WTC11 (cell line): ENCODE results near the gene CATSPERB. TPM values are rescaled to one million over a fixed set of nuclear protein-coding genes. Genes with fewer than 3 reads are reported as not detected.
A peak's percentile ranks its signal among the peaks of the same experiment; 100 is the strongest.

Source experiments
- ATAC-seq: fragments of 200-7000 bp; cut with Tn5 transposase; 2 replicates; pipeline ENCODE4 v1.10.0; 2021; ENCODE audit warnings: mild to moderate bottlenecking, moderate library complexity
- CTCF ChIA-PET: fragments of 300-600 bp; sonication (Branson Sonifier 250); formaldehyde crosslinking; loops from one replicate; lab custom pipeline; 2021; ENCODE audit warnings: antibody characterized with exemption; lab: Charles Lee
- POLR2A ChIA-PET: fragments of 350-600 bp; sonication (Branson Sonifier 250); formaldehyde crosslinking; loops from one replicate; lab custom pipeline; 2021; ENCODE audit warnings: antibody characterized with exemption; lab: Charles Lee
- DNase-seq: peaks from one replicate; pipeline ENCODE4 v3.0.0; 2021; ENCODE audit warnings: low spot score
- H3K27ac Mint-ChIP-seq: 2 replicates; pipeline ENCODE4 v1.8.0; 2021; ENCODE audit warnings: mixed read lengths
- H3K27me3 Mint-ChIP-seq: 2 replicates; pipeline ENCODE4 v1.8.0; 2021; ENCODE audit warnings: low read depth, mild to moderate bottlenecking, moderate library complexity, mixed read lengths
- H3K36me3 Mint-ChIP-seq: 2 replicates; pipeline ENCODE4 v1.8.0; 2021; ENCODE audit warnings: mixed read lengths
- H3K4me1 Mint-ChIP-seq: 2 replicates; pipeline ENCODE4 v1.8.0; 2022; ENCODE audit warnings: mixed read lengths
- H3K4me3 Mint-ChIP-seq: 2 replicates; pipeline ENCODE4 v1.8.0; 2021; ENCODE audit warnings: mild to moderate bottlenecking, moderate library complexity, mixed read lengths
- H3K9me3 Mint-ChIP-seq: 2 replicates; pipeline ENCODE4 v1.8.0; 2021; ENCODE audit warnings: mixed read lengths
- ATF2 ChIP-seq: sonication (generic); formaldehyde crosslinking; IDR thresholded peaks from 2 replicates; pipeline ENCODE4 v1.8.1; 2022; ENCODE audit warnings: low read depth, missing genetic modification reagents, borderline replicate concordance
- ATF3 ChIP-seq: sonication (generic); formaldehyde crosslinking; conservative IDR thresholded peaks from 2 replicates; pipeline ENCODE4 v1.8.1; 2022; ENCODE audit warnings: mild to moderate bottlenecking, missing genetic modification reagents
- E2F4 ChIP-seq: sonication (generic); formaldehyde crosslinking; IDR thresholded peaks from 2 replicates; pipeline ENCODE4 v1.8.1; 2022; ENCODE audit warnings: low read depth, mild to moderate bottlenecking, moderate library complexity, missing genetic modification reagents, borderline replicate concordance
- ELF4 ChIP-seq: sonication (generic); formaldehyde crosslinking; IDR thresholded peaks from 2 replicates; pipeline ENCODE4 v1.8.1; 2022; ENCODE audit warnings: low read depth, mild to moderate bottlenecking, moderate library complexity, missing genetic modification reagents
- ERG ChIP-seq: fragments of 250-450 bp; sonication (Bioruptor Pico); IDR thresholded peaks from 2 replicates; pipeline ENCODE4 v1.8.0; 2021; ENCODE audit warnings: mild to moderate bottlenecking
- FOXK1 ChIP-seq: sonication (generic); formaldehyde crosslinking; IDR thresholded peaks from 2 replicates; pipeline ENCODE4 v1.8.0; 2022; ENCODE audit warnings: mild to moderate bottlenecking, moderate library complexity, missing genetic modification reagents
- GRHL2 ChIP-seq: fragments of 250-450 bp; sonication (Bioruptor Pico); IDR thresholded peaks from 2 replicates; pipeline ENCODE4 v1.8.0; 2022; ENCODE audit warnings: mild to moderate bottlenecking, moderate library complexity; ENCODE audit not compliant: insufficient replicate concordance, severe bottlenecking
- JAZF1 ChIP-seq: fragments of 250-450 bp; sonication (Bioruptor Pico); IDR thresholded peaks from 2 replicates; pipeline ENCODE4 v1.9.0; 2021; ENCODE audit warnings: moderate library complexity, mild to moderate bottlenecking, inconsistent platforms
- MYBL2 ChIP-seq: sonication (generic); formaldehyde crosslinking; IDR thresholded peaks from 2 replicates; pipeline ENCODE4 v1.8.1; 2023; ENCODE audit warnings: mild to moderate bottlenecking, moderate library complexity, missing genetic modification reagents
- NR3C1 ChIP-seq: sonication (generic); formaldehyde crosslinking; conservative IDR thresholded peaks from 2 replicates; pipeline ENCODE4 v1.8.1; 2023; ENCODE audit warnings: low read depth, mild to moderate bottlenecking, missing genetic modification reagents
- STAT6 ChIP-seq: sonication (generic); formaldehyde crosslinking; conservative IDR thresholded peaks from 2 replicates; pipeline ENCODE4 v1.8.1; 2023; ENCODE audit warnings: mild to moderate bottlenecking, low read depth, missing genetic modification reagents, moderate library complexity
- TEAD1 ChIP-seq: sonication (generic); formaldehyde crosslinking; IDR thresholded peaks from 2 replicates; pipeline ENCODE4 v1.8.0; 2022; ENCODE audit warnings: mild to moderate bottlenecking, missing genetic modification reagents
- TEAD4 ChIP-seq: sonication (generic); formaldehyde crosslinking; IDR thresholded peaks from 2 replicates; pipeline ENCODE4 v1.8.0; 2022; ENCODE audit warnings: mild to moderate bottlenecking, missing genetic modification reagents
- USF2 ChIP-seq: sonication (generic); formaldehyde crosslinking; IDR thresholded peaks from 2 replicates; pipeline ENCODE4 v1.8.1; 2023; ENCODE audit warnings: mild to moderate bottlenecking, missing genetic modification reagents, moderate library complexity
- ZMAT4 ChIP-seq: fragments of 250-450 bp; sonication (Bioruptor Pico); IDR thresholded peaks from 2 replicates; pipeline ENCODE4 v1.9.0; 2021; ENCODE audit warnings: mild to moderate bottlenecking
- ZNF121 ChIP-seq: sonication (generic); formaldehyde crosslinking; IDR thresholded peaks from 2 replicates; pipeline ENCODE4 v1.8.0; 2023; ENCODE audit warnings: missing genetic modification reagents
- ZNF281 ChIP-seq: sonication (generic); formaldehyde crosslinking; IDR thresholded peaks from 2 replicates; pipeline ENCODE4 v1.8.0; 2023; ENCODE audit warnings: mild to moderate bottlenecking, missing genetic modification reagents
- ZNF396 ChIP-seq: fragments of 250-450 bp; sonication (Bioruptor Pico); IDR thresholded peaks from 2 replicates; pipeline ENCODE4 v1.8.0; 2021; ENCODE audit warnings: mild to moderate bottlenecking, moderate library complexity, borderline replicate concordance
- ZNF425 ChIP-seq: fragments of 250-450 bp; sonication (Bioruptor Pico); conservative IDR thresholded peaks from 2 replicates; pipeline ENCODE4 v1.9.0; 2021; ENCODE audit warnings: mild to moderate bottlenecking
- total RNA-seq: library from RNA; stranded (reverse); gene quantifications from 3 replicates; pipeline ENCODE4 v1.2.3, GENCODE V29; 2021

The CATSPERB gene
- total RNA-seq, 1 experiment from 2014 or later, result 0.11 TPM

- ChIA-PET POLR2A (no interaction called here), CTCF (interaction anchor here (0.5 kb wide), 1 partner anchor 137 kb away, joined by 3 read pairs; no protein-coding TSS in a partner anchor)
- Mint-ChIP-seq H3K36me3 (no peaks in the 10 kb centered on the region), H3K27me3 (no peaks in the 10 kb centered on the region), H3K9me3 (no peaks in the 10 kb centered on the region), H3K4me3 (no peak overlapping the region), H3K27ac (peak overlapping the region; percentile 29; the same call in 1 of the 2 replicates), H3K4me1 (peaks cover 7% of the 10 kb centered on the region)
- TF ChIP-seq ZMAT4 (CRISPR knock-in tag) (no peak), ZNF281 (CRISPR knock-in tag) (no peak), ERG (CRISPR knock-in tag) (no peak), ZNF396 (CRISPR knock-in tag) (no peak), E2F4 (CRISPR knock-in tag) (no peak), ATF3 (CRISPR knock-in tag) (no peak), TEAD1 (CRISPR knock-in tag) (no peak), NR3C1 (CRISPR knock-in tag) (no peak), USF2 (CRISPR knock-in tag) (no peak), MYBL2 (CRISPR knock-in tag) (no peak), GRHL2 (CRISPR knock-in tag) (no peak), TEAD4 (CRISPR knock-in tag) (no peak), FOXK1 (CRISPR knock-in tag) (no peak)
- ATAC-seq, result no peak; the same call in 1 of the 2 replicates
- DNase-seq, result no peak
Observed at GRCh38 chr14:91774140-91775096, 42.5 kb upstream of the CATSPERB start.

GRCh38 chr14:91770185-91770584, 38.3 kb upstream of the CATSPERB start:
- DNase-seq (no peak), ATAC-seq (no peak)
- Mint-ChIP-seq H3K36me3 (no peaks in the 10 kb centered on the region), H3K27ac (no peak overlapping the region), H3K27me3 (no peaks in the 10 kb centered on the region), H3K4me3 (no peak overlapping the region), H3K9me3 (no peaks in the 10 kb centered on the region), H3K4me1 (peaks cover 7% of the 10 kb centered on the region)
- POLR2A ChIA-PET, result no interaction called here
- CTCF ChIA-PET, result no interaction called here
- TF ChIP-seq JAZF1 (CRISPR knock-in tag) (no peak), ATF2 (no peak), ELF4 (no peak), ZNF121 (CRISPR knock-in tag) (no peak), STAT6 (no peak), ZNF425 (CRISPR knock-in tag) (no peak)
